HTERT RPE-1 (cell line): Measurements from ENCODE around the gene CCT6B.
"Not testable (repeated sequence)": the region's sequence is repeated elsewhere in the genome, so short reads cannot be mapped to it uniquely, and the experiment has no call there.

Experiments
- in situ Hi-C: fragments of 300-500 bp; cut with MboI; formaldehyde crosslinking; loops from 4 replicates; pipeline ENCODE4 v1.14.3; 2020; ENCODE audit warnings: low sequenced_read_pairs

CCT6B gene

DNA sequence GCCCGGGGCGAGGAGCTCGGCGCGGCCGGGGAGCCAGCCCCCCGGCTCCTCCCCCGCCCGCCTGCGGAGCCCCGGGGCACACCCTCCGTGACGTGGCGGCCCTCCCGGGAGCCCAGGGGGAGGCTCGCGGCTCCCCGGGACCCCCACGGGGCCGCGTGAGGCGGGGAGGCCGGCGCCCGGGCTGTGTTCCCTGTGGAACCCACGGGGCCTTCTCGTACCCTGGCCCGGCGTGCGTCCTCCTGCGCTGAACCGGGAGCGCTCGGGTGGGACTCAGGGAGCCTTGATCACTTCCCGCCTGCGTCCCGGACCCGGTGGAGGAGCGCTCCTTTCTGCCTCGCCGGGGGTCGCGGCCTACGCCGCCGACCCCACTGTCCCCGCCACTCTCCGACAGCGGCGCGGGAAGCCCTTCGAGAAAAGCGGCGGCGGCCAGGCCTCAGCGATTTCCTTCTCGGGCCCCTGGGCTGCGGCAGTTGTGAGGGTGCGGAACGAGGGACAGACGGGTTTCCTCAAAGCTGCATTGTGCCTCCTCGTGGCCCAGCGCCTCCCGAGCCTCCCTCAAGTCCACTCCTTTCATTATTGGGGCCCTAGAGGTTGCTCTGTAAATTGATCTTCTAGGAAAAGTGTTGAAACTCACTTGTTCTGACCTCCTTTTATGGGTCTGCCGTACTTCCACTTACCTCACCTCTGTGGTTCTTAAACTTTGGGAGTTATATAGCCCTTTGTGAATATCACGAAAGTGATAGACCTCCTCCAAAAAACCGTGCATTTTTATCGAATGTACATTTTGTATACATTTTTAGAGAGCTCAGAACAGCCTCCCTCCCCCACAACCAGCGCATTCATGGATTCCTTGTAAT lies 19.6 kb upstream of the CCT6B start:
- in situ Hi-C loops: no loop called here

DNA sequence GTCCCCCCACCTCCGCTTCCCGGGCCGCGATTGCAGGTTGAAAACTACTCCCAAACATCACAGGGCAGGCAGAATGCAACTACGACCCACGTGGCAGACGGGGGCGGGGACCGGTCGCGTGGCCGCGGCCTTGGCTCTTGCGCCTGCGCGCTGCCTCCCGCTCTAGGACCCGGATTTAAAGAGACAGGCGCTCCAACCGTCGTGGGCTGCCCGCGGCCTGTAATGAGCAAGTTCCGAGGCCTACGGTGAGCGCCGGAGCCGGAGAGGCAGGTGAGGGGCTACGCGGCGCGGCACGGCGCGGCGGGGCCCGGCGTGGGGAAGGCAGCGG lies 19.1 kb upstream of the CCT6B start, which contains the start of gene LIG3:
Gene LIG3, plus strand, starts transcription at position 160 of the 328 bp plus-strand sequence. CDS start 2,494 bp downstream, outside the sequence.
- in situ Hi-C loops: no loop called here

DNA sequence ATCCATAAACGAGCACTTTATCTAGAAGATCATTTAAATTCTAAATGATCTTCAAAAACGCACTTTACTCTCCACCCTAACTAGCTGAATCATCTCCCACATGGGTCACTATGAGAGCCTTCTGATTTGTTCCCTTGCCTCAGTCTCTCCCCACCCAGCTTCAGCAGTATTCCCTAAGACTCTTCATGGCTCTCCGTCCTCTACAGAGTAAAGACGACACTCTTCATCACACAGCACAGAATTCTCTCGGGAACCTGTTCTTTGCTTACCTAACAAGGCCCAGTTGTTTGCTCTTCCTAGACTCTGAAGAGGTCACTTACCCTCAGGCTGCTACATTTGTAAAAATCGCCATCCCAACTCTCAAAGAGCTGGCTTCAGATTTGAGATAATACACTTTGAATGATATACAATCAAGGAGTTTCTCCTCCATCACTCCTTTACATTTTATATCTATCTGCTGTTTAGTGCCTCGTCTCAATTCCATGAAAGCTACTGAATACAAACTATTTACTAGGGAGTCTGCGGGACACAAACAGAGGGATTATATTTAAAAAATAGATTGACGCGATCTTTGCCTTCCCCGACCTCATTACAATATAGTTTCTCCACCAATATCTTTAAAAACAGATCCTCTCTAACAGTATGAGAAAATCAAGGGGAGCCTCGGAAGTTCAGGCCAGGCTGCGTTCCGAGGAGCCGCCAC lies 18.5 kb upstream of the CCT6B start:
- in situ Hi-C loops: no loop called here

DNA sequence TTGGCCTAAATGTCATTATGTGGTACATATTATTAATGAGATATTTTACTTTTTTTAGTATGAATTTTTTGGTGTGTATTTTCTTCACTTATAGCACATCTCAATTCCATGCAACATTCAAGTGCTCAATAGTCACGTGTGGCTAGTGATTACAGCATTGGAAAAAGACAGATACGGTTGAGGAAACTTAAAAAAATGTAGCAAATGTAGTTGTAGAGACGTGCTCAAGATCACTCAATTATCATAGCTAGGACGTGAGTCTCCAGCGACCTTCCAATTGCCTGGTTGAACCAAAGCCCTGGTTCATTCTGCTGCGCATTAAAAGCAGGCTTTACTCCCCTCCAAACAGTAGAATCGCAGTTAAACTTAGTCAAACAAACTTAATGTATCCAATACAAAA lies 17.9 kb upstream of the CCT6B start:
- in situ Hi-C loops: no loop called here

DNA sequence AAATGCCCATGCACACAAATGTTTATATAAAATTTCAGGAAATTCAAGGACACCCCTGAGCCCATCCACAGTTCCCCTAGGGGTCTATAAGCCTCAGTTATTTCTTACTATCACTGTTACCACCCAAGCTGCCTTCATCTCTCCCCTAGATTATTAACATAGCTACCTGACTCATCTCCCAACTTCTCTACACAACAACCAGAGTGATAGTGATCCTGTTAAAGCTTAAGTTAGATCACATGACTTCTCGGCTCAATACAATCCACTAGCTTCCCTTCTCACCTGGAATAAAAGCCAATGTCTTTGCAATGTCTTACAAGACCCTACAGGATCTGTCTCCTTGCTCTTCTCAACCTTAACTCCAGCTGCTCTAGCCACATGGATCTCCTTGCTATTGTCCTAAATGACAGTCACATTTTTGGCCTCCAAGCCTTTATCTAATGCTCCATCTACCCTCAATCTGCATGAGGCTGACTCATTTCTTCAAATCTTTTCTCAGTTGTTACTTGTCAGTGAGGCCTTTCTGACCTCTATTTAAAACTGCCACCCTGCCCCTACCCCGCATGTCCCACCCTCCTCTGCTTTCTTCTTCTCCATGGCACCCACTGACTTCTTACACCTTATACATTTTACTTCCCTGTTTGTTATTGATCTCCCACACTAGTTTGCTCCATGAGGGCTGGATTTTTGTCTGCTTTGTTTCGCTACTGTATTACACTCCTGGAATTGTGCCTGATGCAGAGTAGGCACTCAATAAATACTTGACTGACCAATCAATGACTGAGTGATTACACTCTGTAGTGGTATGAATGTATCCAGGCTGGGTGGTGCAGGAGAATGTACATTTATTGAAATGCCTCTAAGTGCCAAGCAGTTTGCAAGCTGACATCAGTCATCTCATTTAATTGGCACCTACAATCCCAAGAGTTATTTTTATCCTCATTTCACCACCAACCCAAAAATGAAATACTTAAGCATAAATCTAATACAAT lies 13.8 kb upstream of the CCT6B start:
- in situ Hi-C loops: no loop called here

DNA sequence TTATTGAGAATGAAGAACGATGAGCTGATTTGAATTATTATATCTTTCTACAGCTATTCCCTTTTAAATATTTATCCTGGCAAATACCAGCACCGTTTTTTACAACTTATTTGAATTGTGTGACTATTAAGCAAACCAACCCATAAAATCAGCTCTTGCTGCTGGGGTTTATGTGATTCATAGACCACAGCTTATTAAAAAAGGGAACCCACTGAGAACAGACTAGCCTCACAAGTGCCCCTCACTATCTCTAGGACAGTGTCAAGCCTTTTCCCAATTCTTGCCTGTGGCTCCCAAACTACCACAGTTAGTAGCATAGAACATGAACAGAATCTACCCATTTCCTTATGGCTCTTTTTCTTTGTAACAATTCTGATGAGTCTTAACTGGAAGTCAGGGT lies 12.9 kb upstream of the CCT6B start:
- in situ Hi-C loops: no loop called here

DNA sequence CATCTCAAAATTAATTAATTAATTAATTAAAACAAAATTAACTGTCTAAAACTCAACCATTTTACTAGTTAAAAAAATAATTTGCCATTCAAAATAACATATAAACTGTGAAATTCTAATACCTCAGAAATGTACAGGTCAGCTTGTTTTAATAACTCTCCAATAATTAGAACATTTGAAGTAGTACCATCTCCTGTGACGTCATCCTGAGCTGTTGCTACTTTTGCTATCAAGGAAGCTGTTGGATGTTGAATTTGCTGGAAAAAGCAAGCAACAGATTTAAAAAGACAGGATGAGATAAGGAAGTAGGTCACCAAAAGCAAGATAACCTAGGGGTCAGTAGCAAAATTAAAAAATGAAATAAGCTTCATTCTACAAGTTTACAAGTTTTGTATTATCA lies 2.8 kb downstream of the CCT6B start:
- in situ Hi-C loops: no loop called here

DNA sequence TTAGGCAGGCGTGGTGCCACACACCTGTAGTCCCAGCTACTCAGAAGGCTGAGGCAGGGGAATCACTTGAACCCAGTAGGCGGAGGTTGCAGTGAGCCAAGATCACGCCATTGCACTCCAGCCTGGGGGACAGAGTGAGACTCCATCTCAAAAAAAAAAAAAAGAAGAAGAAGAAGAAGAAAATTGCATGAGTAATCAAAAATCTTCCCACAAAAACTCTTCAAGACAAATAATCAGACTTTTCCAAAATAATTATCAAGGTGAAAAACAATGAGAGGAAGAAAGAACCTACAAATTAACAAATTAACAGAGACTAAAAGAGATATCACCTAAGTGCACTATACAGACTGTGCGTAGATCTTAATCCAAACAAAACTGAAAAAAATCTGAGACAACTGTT lies 10.5 kb downstream of the CCT6B start:
- in situ Hi-C loops: not testable (repeated sequence)

DNA sequence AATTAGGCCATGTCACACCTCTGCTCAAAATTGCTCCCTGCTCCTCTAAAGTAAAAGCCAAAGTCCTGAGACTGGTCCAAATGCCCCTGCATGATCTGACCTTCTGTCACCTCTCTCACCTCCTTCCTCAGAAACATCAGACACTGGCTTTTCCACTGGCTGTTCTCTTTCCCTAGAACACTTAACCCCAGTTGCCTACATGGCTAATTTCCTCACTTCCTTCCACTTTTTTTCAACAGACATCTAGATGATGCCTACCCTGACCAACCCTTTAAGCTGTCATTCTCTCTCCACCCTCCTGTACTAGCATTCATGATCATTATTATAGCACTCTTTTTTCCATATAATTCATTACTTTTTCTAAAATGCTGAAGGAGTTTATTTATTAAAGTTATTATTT lies 31.0 kb downstream of the CCT6B start:
- in situ Hi-C loops: no loop called here

DNA sequence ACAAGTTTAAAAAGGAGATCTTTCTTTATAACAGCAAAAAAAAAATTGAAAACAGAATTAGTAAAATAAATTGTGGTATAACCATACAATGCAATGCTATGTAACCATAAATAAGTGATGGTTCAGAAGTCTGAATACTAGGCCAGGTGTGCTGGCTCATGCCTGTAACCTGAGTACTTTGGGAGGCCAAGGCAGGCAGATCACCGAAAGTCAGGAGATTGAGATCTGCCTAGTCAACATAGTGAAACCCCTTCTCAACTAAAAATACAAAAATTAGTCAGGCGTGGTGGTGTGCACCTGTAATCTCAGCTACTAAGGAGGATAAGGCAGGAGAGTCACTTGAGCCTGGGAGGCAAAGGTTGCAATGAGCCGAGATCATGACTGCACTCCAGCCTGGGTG lies 34.6 kb downstream of the CCT6B start:
- in situ Hi-C loops: no loop called here

DNA sequence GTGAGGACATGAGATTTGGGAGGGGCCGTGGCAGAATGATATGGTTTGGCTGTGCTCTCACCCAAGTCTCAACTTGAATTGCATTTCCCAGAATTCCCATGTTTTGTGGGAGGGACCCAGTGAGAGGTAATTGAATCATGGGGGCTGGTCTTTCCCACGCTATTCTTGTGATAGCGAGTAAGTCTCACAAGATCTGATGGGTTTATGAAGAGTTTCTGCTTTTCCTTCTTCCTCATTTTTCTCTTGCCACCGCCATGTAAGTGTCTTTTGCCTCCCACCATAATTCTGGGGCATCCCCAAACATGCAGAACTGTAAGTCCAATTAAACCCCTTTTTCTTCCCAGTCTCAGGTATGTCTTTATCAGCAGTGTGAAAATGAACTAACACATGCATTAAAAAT lies 40.6 kb downstream of the CCT6B start:
- in situ Hi-C loops: no loop called here

DNA sequence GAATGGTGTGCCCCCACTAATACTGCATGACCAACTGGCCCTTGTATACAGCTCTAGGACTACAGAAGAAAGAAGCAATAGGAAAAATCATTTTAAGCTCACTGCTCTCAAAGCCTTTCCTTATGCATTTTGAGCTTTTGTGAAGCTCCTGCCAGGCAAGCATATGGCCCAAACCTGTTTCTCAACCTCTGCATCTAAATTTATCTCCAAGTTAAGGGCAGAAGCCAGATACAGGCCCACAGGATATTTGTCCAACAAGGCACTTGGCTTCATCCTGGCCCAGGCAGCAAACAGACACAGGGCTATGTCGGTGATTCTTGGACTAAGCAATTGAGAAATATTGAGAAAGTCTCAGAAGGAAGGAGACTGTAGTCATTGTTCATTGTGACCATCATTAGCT lies 43.9 kb downstream of the CCT6B start:
- in situ Hi-C loops: no loop called here

DNA sequence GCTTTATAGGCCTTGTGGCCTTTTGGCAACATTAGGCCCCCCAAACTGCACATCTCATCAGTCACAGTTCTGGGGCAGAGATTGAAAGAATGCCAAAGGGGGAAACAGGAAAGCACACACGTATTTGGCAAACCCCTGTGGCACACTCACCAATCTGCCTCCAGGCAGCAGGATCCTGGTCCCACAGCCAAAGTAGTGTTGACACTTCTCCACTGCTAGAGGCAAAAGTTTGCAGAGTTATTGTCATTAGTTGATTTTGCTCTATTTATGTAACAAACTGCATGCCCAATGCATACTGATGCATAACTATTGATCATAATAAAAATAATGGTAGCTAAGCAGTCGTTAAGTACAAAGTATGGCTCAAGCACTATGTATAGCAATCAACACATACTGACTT lies 45.1 kb downstream of the CCT6B start:
- in situ Hi-C loops: no loop called here

DNA sequence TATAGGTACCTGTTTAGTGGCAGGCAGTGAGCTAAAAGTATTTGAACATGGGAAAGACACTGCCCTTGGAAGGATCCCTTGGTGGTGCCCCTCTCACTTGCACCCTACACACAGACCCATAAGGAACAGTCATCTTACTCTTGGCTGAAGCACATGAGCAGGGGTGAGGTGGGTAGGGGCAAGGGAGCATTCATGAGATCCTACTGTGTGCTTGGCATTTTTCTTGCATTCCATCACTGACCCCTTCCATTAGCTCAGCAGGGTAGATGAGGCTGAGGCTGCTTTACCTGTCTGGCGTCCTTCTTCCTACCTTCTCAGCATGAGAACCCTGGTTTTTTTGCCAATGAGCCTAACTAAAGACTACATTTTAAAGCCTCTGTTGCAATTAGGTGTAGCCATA lies 48.3 kb downstream of the CCT6B start:
- in situ Hi-C loops: no loop called here

DNA sequence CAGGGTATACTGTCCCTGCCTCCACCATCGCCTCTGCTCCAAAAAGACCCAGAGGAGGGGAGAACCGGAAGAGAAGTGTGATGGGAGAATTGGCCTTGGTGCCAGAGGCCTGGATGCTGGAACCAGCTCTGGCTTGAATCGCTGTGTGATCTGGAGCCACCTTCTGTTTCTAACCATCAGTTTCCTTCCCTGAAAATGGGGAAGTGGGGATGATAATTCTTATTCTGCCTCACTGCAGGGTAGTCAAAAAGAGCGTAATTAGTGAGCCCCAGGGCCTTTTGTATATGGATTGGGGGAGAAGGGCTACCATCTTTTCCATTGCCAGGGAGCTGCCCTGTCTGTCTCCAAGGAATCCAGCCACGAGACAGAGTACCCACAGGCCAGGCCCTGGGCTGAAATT lies 52.2 kb downstream of the CCT6B start:
- in situ Hi-C loops: no loop called here

DNA sequence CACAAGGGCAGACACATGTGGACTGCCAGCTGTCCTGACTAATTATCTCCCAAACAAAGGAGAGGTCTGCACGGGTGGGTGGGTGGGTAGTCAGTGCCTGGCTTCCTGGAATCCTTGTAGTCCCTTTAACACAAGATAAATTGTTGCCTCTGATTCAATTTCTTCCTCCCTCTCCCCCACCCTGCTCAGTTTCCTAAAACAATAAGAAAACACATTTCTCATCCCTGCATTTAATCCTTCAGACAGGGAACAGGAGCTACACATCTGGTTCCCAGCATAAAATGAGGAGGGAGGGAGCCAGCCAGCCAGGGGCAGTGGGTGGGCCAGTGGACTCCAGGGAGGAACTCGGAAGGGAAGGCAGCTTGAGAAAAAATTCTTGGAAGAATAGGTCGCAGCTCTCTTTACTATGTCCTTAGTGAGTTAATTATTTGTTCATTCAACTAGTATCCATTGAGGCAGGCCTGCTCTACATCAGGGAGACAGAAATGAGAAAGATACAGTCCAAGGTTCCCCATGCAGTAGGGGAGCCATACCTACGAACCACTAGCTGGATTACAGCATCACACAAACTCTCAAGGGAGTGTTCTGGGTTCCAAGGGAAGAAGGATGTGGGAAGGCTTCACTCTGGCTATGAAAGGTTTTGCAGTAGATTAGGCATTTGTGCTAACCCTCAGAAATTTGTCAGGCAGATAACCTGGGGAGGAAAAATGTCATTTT lies 58.3 kb downstream of the CCT6B start:
- in situ Hi-C loops: no loop called here

DNA sequence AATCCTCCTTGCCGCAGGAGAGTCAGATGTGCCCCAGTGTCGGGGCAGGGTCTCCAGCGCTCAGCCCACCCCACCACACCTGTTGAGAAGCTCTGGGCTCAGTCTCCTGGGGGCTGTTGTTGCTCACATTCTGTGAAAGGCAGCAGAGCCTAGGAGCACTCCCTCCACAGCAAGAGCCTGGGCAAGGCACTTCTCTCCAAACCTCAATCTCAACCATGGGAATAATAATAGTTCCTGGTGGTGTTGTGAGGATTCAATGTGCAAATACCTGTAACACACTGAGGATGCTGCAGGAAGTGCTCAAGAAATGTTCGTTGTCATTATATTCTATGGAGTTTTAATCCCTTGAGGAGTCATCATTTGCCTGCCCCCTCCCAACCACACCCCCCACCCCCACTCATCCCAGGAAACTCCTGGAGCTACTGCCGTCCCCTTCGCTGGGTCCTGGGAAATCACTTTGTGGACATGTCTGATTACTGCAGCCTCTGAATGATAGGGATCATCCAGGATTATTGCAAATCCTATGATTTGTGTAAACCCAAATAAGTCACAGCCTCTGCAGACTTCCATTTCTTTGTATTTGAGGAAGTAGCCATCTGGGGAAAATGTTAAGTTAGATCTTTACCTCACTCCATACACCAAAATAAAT lies 61.5 kb downstream of the CCT6B start:
- in situ Hi-C loops: no loop called here

DNA sequence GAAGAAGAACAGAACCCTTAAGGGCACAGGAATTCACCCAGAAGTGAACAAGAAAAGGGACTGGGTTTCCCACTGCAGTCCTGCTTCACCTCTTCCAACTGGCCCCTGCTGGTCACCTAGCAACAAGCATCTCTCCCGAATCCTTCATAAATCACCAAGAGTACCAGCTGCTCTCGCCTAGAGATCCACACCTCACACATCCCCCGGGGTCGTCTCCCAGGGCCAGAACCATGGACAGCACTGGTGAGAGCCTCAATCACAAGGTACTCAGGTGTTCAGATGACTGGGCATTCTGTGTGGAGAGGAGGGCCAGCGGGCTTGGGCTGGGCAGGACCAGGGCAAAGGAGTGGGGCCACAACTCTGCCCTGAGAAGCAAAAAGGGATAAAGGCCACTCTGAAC lies 65.9 kb downstream of the CCT6B start:
- in situ Hi-C loops: no loop called here

DNA sequence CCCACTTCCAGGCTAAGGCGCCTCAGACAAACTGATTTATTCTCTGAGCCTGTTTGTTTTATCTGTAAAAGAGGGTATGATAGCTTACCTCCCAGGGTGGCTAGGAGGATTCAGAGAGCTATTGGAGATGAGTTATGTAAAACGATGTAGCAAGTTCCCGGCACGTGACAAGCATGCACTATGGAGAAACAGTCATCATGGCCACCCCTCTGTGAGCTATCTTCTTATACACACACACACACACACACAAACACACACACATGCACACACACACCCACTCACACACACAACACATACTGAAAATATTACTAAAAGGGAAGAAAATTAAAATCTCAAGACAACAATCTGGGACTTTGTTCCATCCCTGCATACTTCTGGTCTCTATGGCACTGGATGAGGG lies 66.3 kb downstream of the CCT6B start:
- in situ Hi-C loops: no loop called here
